ENCODE results near the gene PURA. TPM values are rescaled to one million over a fixed set of nuclear protein-coding genes. Genes with fewer than 3 reads are reported as not detected.
A peak's percentile ranks its signal among the peaks of the same experiment; 100 is the strongest.

The PURA gene
- total RNA-seq, 5 donors from 2014 or later (not counting 1 experiment from before 2014, with no cell fraction given) = 10.8 to 28.1 (median 25.3) TPM

DNA sequence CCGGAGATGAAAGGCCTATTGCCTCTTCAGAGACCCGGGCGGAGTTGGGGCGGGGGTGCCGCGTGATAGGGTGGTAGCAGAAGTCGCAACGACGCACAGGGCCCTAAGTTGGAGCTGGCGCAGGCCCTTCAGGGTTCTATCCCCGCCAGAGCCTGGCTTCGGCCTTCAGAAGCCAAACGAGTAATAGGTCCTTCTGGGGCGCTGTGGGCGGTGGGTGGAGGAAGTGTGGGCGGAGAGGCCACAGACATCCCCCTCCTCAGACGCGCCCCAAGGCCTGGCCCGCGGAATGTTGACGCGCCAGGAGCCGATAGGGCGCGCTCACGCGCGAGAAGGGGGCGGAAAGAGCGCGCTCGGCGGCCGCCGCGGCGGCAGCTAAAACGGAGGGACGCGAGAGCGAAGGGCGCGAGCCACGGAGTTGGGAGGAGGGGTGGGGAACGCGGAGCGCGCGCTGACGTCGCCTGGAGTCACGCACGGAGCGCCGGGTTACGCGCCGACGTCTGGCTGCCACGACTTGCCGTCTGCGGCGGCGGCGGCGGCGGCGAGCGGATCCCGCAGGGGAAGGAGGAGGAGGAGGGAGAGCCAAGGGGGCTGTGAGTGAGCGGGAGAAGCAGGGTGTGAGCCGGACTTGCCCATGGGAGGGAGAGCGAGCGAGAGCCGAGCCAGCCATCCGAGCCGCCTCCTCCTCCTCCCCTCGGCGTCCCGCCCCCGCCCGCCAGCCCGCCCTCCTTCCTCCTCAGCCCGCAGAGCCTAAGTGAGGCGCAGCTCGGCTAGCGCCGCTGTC, 6.4 kb upstream of the PURA start:
- H3K9me3 ChIP-seq = no peaks in the 10 kb centered on the region
- no peaks in the 10 kb centered on the region for H3K36me3 ChIP-seq (ENCODE audit: control insufficient read depth in 2 of 2, extremely low read depth in 1 of 2, insufficient read depth in 1 of 2, low read length in 1 of 2)
- peak overlapping the region; percentile 97 for H3K27ac ChIP-seq (ENCODE audit: low read length)
- H3K9me3 Mint-ChIP-seq = no peaks in the 10 kb centered on the region
- peak; percentile 88 to 98 (median 93) for DNase-seq
- no peaks in the 10 kb centered on the region for H3K36me3 Mint-ChIP-seq
- WGBS (ENCODE audit: insufficient coverage) = under 1% methylated on average over 59 of the region's 88 CpGs
- peak overlapping the region; percentile 96 to 98 for H3K27ac Mint-ChIP-seq
- peak overlapping the region; percentile 66 to 87 for H3K4me3 ChIP-seq (ENCODE audit: control insufficient read depth in 1 of 2, extremely low read depth in 1 of 2, low read length in 1 of 2)
- H3K27me3 ChIP-seq (replicated peaks in 1 of 2; ENCODE audit: control insufficient read depth in 2 of 2, extremely low read depth in 1 of 2, insufficient read depth in 2 of 2, low read length in 1 of 2) = peaks cover 9 to 12% of the 10 kb centered on the region in 2 experiments
- CTCF ChIA-PET = interaction anchor here in 1 of 2 donors (1.0 to 1.1 kb wide), 3 partner anchors 14 to 38 kb away, joined by 3 to 9 read pairs (median 3); no protein-coding TSS in a partner anchor
- H3K4me3 Mint-ChIP-seq = peak overlapping the region; percentile 91 to 96 (median 95)
- peaks cover 15 to 34% of the 10 kb centered on the region in 2 experiments for H3K4me1 ChIP-seq (ENCODE audit: control insufficient read depth in 1 of 2, extremely low read depth in 1 of 2, insufficient read depth in 2 of 2, low read length in 2 of 2)
- peaks cover 8% of the 10 kb centered on the region in 2 donors for H3K27me3 Mint-ChIP-seq
- H3K4me1 Mint-ChIP-seq = peaks cover 46 to 52% (median 49%) of the 10 kb centered on the region in 3 donors
- peak; percentile 88 to 92 (median 89) for ATAC-seq (replicated peaks in 1 of 4)
- POLR2A ChIA-PET = interaction anchor here in 1 of 2 donors (0.5 to 1.3 kb wide), 3 partner anchors 9 to 1908 kb away, joined by 3 to 9 read pairs (median 7); no protein-coding TSS in a partner anchor

DNA sequence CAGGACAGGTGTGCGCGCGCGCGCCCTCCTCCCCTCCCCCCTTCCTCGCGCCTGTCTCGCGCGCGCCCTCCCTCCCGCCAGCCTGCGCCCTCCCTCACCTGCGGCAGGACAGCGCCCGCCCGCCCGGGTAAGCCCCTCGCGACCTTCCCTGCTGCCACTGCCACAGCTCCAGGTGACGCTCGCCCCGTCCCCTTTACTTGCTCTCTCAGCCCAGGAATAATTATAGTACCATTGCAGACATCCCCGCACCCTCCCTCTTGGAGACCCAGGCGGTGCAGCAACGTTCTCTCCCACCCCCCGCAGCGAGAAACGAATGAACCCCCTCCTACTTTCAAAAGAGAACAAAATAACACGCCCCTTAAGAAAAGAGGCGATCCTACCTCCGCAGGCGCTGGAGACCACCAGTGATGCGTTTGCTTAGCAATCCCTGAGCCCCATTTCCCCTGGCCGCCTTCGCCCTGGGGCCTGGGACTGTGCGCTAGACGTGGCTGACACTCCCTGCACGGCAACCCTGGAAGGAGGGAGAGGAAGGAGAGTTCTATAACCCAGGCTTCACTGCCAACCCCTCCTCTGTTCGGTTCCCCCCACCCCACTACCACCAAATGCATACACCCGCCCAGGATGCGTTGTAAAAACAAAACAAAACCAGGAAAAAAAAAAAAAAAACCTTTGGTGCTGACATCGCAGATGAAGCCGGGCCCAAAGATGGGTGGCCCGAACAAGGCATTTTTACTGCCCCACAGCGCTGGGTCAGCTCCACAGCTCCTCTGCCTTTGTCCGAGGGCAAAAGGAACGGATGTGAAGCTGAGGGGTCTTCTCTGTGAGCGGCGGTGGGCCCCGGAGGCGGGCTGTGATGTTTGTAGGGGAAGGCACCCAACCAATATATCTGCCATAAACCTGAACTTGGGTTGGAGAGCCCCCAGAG, 5.6 kb upstream of the PURA start:
- peaks cover 9 to 12% of the 10 kb centered on the region in 2 experiments for H3K27me3 ChIP-seq (replicated peaks in 1 of 2; ENCODE audit: control insufficient read depth in 2 of 2, extremely low read depth in 1 of 2, insufficient read depth in 2 of 2, low read length in 1 of 2)
- peak in 1 of 4 experiments; percentile 0 for ATAC-seq (replicated peaks in 1 of 4)
- CTCF ChIA-PET = interaction anchor here in 1 of 2 donors (1.0 to 1.6 kb wide), 5 partner anchors 10 to 36 kb away, joined by 3 to 9 read pairs (median 4); no protein-coding TSS in a partner anchor
- H3K4me1 Mint-ChIP-seq = peaks cover 51 to 59% (median 58%) of the 10 kb centered on the region in 3 donors
- peak overlapping the region; percentile 97 for H3K27ac ChIP-seq (ENCODE audit: low read length)
- H3K4me3 ChIP-seq (ENCODE audit: control insufficient read depth in 1 of 2, extremely low read depth in 1 of 2, low read length in 1 of 2) = peak overlapping the region; percentile 77 to 87
- peaks cover 17 to 42% of the 10 kb centered on the region in 2 experiments for H3K4me1 ChIP-seq (ENCODE audit: control insufficient read depth in 1 of 2, extremely low read depth in 1 of 2, insufficient read depth in 2 of 2, low read length in 2 of 2)
- WGBS (ENCODE audit: insufficient coverage) = 3% methylated on average over 26 of the region's 52 CpGs
- H3K36me3 ChIP-seq (ENCODE audit: control insufficient read depth in 2 of 2, extremely low read depth in 1 of 2, insufficient read depth in 1 of 2, low read length in 1 of 2) = no peaks in the 10 kb centered on the region
- peak in 13 of 35 experiments; percentile 4 to 31 (median 20) for DNase-seq
- no peaks in the 10 kb centered on the region for H3K9me3 ChIP-seq
- peaks cover 3 to 7% of the 10 kb centered on the region in 2 donors for H3K27me3 Mint-ChIP-seq
- no peaks in the 10 kb centered on the region for H3K36me3 Mint-ChIP-seq
- H3K27ac Mint-ChIP-seq = peak overlapping the region; percentile 95 to 98
- no peaks in the 10 kb centered on the region for H3K9me3 Mint-ChIP-seq
- POLR2A ChIA-PET = interaction anchor here (0.5 to 1.3 kb wide), 4 partner anchors 10 to 1907 kb away, joined by 3 to 13 read pairs (median 8); no protein-coding TSS in a partner anchor
- peak overlapping the region; percentile 91 to 96 (median 95) for H3K4me3 Mint-ChIP-seq

DNA sequence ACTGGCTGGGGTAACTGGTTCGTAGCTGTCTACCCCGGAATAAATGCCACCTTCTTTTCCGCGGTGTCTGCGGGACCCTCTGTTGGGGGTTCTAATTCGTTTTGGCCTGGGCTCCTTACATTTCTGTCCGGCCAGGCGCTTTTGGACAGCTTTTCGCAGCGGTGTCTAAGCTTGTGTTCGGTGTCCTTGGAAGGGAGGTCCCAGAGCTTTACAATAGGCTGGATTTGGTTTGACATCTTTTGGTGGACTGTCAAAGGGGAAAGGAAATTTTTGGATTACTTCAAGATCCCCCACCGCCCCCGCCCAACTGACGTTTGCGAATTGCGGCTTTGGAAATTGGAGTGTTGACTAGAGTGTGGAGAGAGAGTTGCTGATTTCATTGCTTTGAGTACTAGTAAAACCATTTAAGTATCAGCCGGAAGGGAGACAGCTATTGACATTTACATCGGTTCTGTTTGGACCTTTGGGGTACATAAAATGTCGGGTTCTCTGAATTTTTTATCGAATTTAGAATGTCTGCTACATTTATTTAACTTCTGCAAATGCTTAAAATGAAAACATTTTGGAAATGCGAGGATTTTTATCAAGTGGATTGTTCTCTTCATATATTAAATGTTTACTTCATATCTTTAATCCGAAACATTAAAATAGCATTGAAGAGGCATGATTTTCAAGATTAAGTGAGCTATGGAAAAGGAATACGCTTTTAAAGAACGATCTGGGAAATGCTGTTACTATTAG, 4.7 kb upstream of the PURA start:
- Mint-ChIP-seq H3K36me3 (no peaks in the 10 kb centered on the region), H3K4me3 (peak overlapping the region; percentile 91 to 96 (median 95)), H3K4me1 (peaks cover 51 to 62% (median 62%) of the 10 kb centered on the region in 3 donors), H3K9me3 (no peaks in the 10 kb centered on the region), H3K27me3 (peaks cover 3 to 7% of the 10 kb centered on the region in 2 donors), H3K27ac (peak overlapping the region; percentile 95 to 98)
- DNase-seq (no peak), ATAC-seq (replicated peaks in 1 of 4) (no peak)
- Histone ChIP-seq H3K4me1 (ENCODE audit: control insufficient read depth in 1 of 2, extremely low read depth in 1 of 2, insufficient read depth in 2 of 2, low read length in 2 of 2) (peaks cover 19 to 45% of the 10 kb centered on the region in 2 experiments), H3K36me3 (ENCODE audit: control insufficient read depth in 2 of 2, extremely low read depth in 1 of 2, insufficient read depth in 1 of 2, low read length in 1 of 2) (no peaks in the 10 kb centered on the region), H3K9me3 (no peaks in the 10 kb centered on the region), H3K27ac (ENCODE audit: low read length) (no peak overlapping the region), H3K27me3 (replicated peaks in 1 of 2; ENCODE audit: control insufficient read depth in 2 of 2, extremely low read depth in 1 of 2, insufficient read depth in 2 of 2, low read length in 1 of 2) (peaks cover 9 to 12% of the 10 kb centered on the region in 2 experiments), H3K4me3 (ENCODE audit: control insufficient read depth in 1 of 2, extremely low read depth in 1 of 2, low read length in 1 of 2) (peak overlapping the region; percentile 77 to 87)
- POLR2A ChIA-PET = interaction anchor here (0.5 to 0.9 kb wide), 3 partner anchors 14 to 523 kb away, joined by 3 to 13 read pairs (median 9); no protein-coding TSS in a partner anchor
- CTCF ChIA-PET = interaction anchor here in 1 of 2 donors (0.6 to 1.6 kb wide), 4 partner anchors 9 to 35 kb away, joined by 3 to 7 read pairs (median 4); no protein-coding TSS in a partner anchor
- 40% methylated on average over 8 of the region's 24 CpGs for whole genome bisulfite sequencing (ENCODE audit: insufficient coverage)

DNA sequence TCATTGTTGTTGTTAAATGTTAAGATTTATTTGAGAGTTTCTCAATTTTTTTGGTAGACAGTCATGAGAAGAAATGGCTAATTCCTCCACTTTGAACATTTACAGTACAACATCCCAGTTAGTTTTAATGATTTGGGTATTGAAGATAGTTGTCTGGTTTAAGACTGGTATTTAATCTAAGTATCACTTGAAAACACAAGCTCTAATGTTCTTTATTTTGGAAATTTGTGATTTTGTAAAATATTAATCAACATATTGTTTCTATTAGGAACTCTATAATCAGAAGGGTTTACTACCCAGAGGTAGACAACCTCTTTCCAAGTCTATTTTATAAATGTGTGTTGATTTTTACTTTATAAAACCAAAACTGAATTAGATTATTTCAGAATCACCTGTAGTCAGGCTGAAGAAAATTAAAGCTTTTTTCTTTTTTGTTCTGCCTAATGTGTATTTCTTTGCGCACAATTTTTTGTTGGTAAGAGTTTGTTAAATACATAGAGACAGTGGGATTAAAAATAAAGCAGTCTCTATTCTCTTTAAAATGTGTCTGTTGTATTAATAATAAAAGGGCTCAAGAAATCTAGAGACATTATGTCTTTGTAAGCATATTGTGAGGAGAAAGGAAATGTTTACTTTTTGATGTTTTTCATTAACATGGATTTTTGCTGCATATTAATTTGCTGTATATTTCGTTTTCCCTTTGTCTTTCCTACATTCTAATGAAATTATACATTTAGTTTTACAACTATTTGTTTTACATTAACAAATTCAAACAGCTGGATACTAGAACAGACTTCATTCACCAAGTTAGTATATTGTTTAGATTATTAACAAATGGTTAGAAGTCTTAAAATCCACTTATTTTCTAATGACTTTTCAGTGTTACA, 3.9 kb upstream of the PURA start:
- no peak overlapping the region for H3K27ac ChIP-seq (ENCODE audit: low read length)
- ATAC-seq (replicated peaks in 1 of 4) (no peak), DNase-seq (no peak)
- Mint-ChIP-seq H3K27ac (no peak overlapping the region), H3K4me1 (peaks cover 54 to 67% (median 66%) of the 10 kb centered on the region in 3 donors), H3K9me3 (no peaks in the 10 kb centered on the region), H3K36me3 (no peaks in the 10 kb centered on the region), H3K27me3 (peaks cover 3 to 7% of the 10 kb centered on the region in 2 donors), H3K4me3 (peak overlapping the region; percentile 91 to 96 (median 95))
- no peaks in the 10 kb centered on the region for H3K9me3 ChIP-seq
- H3K4me3 ChIP-seq (ENCODE audit: control insufficient read depth in 1 of 2, extremely low read depth in 1 of 2, low read length in 1 of 2) = no peak overlapping the region
- no CpG with 5 or more reads among the region's 2 CpGs for WGBS (ENCODE audit: insufficient coverage)
- CTCF ChIA-PET = interaction anchor here in 1 of 2 donors (0.6 to 1.6 kb wide), 4 partner anchors 30 to 39 kb away, joined by 3 to 5 read pairs (median 4); no protein-coding TSS in a partner anchor
- H3K27me3 ChIP-seq (replicated peaks in 1 of 2; ENCODE audit: control insufficient read depth in 2 of 2, extremely low read depth in 1 of 2, insufficient read depth in 2 of 2, low read length in 1 of 2) = peaks cover 9 to 12% of the 10 kb centered on the region in 2 experiments
- POLR2A ChIA-PET = interaction anchor here in 1 of 2 donors (0.6 kb wide), 1 partner anchor 65 kb away, joined by 3 read pairs; no protein-coding TSS in a partner anchor
- no peaks in the 10 kb centered on the region for H3K36me3 ChIP-seq (ENCODE audit: control insufficient read depth in 2 of 2, extremely low read depth in 1 of 2, insufficient read depth in 1 of 2, low read length in 1 of 2)
- H3K4me1 ChIP-seq (ENCODE audit: control insufficient read depth in 1 of 2, extremely low read depth in 1 of 2, insufficient read depth in 2 of 2, low read length in 2 of 2) = peaks cover 19 to 51% of the 10 kb centered on the region in 2 experiments

DNA sequence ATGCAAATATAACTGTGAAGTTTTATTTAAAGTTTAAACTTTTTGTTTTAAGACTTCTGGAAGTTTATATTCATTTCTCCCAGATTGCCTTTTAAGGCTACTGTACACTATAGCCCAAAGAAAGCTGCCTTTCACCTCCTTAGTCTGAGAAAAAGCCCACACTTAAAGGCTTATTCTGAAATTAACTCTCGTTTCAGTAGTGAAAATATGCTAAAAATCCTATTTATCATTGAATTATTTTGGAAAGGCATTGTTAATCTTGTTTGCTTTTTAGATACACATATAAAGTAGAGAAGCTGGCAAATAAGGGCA, 3.3 kb upstream of the PURA start:
- Mint-ChIP-seq H3K4me3 (peak overlapping the region in 1 of 3 donors; percentile 48), H3K9me3 (no peaks in the 10 kb centered on the region), H3K4me1 (peaks cover 58 to 73% (median 70%) of the 10 kb centered on the region in 3 donors), H3K36me3 (no peaks in the 10 kb centered on the region), H3K27me3 (peaks cover 3 to 7% of the 10 kb centered on the region in 2 donors), H3K27ac (no peak overlapping the region)
- H3K4me1 ChIP-seq (ENCODE audit: control insufficient read depth in 1 of 2, extremely low read depth in 1 of 2, insufficient read depth in 2 of 2, low read length in 2 of 2) = peaks cover 23 to 54% of the 10 kb centered on the region in 2 experiments
- no peak for ATAC-seq (replicated peaks in 1 of 4)
- no peak overlapping the region for H3K4me3 ChIP-seq (ENCODE audit: control insufficient read depth in 1 of 2, extremely low read depth in 1 of 2, low read length in 1 of 2)
- DNase-seq = no peak
- ChIA-PET CTCF (interaction anchor here in 1 of 2 donors (0.7 kb wide), 1 partner anchor 36 kb away, joined by 5 read pairs; no protein-coding TSS in a partner anchor), POLR2A (no interaction called here)
- peaks cover 9 to 12% of the 10 kb centered on the region in 2 experiments for H3K27me3 ChIP-seq (replicated peaks in 1 of 2; ENCODE audit: control insufficient read depth in 2 of 2, extremely low read depth in 1 of 2, insufficient read depth in 2 of 2, low read length in 1 of 2)
- WGBS (ENCODE audit: insufficient coverage) = no CpG with 5 or more reads among the region's 1 CpG
- H3K27ac ChIP-seq (ENCODE audit: low read length) = no peak overlapping the region
- H3K36me3 ChIP-seq (ENCODE audit: control insufficient read depth in 2 of 2, extremely low read depth in 1 of 2, insufficient read depth in 1 of 2, low read length in 1 of 2) = no peaks in the 10 kb centered on the region
- H3K9me3 ChIP-seq = no peaks in the 10 kb centered on the region

Data from T-cell (primary cell).